ELF-1 (cell line): Measurements from ENCODE around the gene ZBTB16.

Experiments used
- DNase-seq: peaks from one replicate; pipeline ENCODE4 v3.0.0-alpha.2; 2016; ENCODE audit warnings: low read depth, low spot score

Gene ZBTB16

DNA sequence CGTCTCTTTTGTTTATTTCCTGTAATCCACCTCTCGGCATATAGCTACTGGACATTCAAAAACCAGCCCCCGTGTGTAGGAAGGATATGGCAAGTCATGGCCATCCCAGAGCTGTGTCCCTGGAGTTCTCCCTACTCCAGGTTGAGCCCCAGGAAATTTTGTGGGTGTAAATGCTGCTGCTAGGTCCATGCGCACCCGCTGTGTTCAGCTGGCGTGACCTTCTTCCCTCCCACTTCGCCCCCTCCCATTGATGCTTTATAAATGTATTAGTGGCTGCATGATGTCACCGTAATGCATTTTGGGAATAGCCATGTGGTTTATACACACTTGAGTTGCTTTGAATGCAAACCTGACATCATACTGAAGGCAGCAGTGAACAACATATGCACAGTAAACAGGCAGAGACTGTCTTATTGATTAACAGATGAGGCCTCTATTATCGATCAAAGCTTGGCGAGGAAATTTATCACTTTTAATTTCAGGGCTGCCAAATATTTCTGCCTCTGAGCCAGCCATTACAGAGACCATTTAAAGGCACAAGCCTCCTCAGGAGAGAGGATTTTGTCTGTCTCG is 123.0 kb downstream of the ZBTB16 start:
- DNase-seq = no peak

DNA sequence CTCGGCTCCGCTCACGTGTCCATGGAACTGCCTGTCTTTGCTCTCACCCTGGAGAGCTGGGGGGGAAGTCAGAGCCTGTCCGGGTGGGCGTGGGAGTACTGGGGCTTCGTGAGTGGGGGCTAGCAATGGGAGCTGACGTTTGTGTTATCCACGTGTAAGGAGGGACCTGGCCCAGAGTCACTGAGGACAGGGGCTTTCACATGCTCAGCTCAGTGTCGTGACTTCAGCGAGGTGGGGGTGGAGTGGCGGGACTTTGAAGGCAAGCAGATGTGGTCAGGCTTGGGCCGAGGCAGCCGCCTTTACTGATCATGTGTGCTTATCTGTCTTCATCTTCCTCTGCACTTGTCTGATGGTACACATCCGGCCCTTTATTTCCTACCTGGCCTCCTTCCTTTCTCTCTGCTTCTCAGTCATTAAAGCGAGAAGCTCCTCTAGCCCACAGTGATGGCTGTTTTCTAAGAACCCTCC is 123.6 kb downstream of the ZBTB16 start:
- no peak for DNase-seq

DNA sequence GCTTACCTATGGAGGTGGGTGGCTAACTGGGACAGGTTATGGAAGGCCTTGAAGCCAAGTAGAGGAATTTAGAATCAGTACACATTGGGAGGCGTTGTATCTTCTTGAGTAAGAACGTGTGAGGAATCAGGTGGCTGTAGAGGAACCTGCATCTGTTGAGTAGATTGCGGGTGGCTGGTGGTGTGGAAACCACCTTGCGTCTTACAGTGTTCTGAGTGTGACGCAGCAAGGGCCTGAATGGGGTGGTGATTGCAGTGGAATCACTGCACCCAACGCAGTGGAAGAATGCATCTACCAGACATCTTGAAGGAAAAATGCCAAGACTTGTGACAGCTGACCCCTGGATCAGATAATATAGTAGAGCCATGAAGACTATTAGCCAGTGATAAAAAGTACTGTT is 125.9 kb downstream of the ZBTB16 start:
- DNase-seq = no peak

DNA sequence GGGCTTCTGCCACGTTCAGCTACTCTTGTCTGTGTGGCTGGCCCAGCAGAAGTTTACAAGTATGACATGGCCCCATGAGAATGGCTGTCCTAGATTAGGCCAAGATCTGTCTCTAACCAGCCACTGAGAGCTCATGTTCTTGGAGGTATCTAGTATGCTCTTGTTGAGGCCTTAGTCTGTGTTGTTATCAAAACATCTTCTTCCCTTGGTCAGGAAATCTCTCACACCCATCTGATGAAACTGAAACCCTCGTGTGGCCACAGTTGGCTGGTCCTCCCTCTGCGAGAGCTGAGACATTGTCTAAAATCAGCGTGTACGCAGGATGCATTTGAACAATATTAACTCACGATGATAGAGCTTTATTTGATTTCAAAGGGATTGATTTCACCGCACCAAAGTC is 127.7 kb downstream of the ZBTB16 start:
- no peak for DNase-seq

DNA sequence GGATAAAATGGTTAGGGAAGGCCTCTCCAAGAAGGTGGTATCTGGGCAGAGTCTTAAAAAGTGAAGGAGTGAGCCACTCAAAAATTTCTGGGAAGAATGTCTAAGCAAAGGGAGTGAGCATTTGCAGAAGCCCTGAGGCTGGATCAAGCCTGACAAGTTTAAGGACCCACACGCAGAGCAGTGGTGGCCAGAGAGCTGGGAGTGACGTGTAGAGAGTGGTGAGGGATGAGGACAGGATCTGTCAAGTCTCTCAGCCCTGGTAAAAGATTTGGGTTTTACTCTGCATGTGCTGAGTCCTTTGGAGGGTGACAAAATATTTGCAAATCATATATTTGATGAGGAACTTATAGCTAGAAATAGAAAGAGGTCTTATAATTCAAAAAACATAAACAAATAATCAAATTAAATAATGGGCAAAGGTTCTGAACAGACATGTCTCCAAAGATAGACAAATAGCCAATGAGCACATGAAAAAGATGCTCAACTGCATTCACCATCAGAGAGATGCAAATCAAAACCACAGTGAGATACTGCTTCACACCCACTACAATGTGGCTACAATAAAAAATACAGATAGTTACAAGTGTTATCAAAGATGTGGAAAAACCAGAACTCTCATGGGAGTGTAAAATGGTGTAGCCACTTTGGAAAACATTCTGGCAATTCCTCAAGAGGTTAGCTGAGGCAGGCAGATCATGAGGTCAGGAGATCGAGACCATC is 129.5 kb downstream of the ZBTB16 start:
- DNase-seq = no peak

DNA sequence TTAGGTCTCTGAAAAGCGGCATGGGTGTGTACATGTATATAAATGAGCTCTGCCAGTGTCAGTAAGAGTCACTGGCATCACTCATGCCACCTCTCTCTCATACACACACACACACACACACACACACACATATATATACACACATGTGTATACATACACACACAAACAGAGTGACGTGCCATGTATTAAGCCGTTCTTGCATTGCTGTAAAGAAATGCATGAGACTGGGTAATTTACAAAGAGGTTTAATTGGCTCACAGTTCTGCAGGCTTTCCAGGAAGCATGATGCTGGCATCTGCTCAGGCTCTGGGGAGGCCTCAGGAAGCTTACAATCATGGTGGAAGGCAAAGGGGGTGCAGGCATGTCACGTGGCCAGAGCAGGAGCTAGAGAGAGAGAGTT is 131.1 kb downstream of the ZBTB16 start:
- DNase-seq = no peak

DNA sequence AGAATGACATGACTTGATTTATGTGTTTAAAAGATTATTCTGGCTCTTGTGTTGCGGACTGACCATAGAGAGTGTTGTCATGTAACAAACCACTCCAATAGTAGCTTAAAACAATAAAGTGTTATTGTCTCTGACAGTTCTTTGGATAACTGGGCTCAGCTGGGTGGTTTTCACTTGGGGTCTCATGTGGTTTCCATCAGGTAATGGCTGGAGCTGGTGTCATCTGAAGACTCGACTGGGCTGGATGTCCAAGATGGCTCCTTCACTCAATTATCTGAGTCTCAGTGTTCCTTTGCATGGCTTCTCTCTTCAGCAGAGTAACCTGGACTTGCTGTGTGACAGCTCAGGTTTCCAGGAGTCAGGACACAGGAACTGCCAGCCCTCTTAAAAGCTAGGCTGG is 132.4 kb downstream of the ZBTB16 start:
- DNase-seq = no peak

DNA sequence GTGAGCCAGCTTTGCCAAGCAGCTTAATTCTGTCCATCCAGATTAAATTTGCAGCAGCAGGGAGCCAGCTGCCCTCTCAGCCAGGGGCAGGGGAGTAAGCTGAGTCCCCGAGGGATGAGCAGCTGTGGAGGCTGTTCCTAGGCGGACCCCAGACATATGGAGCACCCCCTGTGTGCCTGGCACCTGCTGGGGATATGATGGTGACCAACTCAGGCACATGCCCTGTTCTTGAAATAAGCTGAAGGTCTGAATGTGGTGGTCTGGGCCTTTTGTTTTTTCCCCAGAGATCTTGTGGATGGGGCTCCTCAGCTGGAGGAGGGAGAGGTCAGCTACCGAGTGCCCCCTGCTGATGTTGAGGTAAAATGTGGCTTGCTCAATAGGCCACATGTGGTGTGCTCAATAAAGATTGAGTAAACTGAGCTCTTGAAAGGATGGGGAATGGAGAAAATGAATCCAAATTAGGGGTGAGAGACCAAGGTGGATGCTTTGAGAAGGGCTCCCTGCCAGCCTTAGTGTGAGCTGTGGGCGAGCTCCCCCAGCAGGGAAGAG is 133.4 kb downstream of the ZBTB16 start:
- DNase-seq = no peak

DNA sequence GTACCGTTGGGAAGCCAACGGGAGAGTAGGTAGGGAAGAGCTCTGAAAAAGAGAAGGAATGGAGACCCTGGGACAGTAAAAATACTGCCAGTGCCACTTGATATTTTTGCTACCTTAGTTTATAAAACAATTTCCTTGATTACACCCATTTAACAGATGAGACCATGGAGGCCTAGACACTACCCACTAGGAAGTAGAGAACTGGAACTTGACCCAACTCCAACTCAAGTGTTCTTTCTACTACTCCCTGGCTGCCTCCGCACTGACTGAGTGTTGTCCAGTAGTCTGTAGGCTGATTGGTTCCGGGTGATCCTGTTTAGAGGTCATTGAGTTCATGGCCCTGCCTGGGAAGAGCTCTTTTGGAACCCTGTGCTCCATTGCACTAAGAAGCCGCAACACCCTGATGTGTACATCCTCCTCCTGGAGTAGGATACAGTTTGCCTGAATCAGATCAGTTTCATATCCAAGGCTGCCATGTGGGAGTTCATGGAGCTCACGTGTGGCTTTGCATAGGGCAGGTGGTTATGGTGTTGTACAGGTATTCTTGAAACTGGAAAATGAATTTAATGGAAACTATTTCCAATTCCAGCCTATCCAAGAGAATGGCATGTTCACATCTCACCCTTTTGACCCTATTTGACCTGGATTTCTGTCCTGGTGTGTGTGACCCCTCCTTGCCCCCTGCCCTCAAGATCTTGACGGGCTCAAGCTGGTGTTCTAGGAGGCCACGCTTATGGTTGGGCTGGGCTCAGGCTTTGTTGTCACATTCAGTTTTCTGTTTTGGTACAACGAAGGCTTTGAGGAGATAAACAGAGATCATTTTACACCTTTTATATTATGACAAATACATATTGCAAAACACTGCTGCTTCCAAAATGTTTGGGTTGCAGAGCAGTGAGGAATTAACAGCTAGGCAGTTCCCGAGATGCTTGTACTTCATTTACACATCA is 134.5 kb downstream of the ZBTB16 start:
- peak; percentile 13 for DNase-seq

DNA sequence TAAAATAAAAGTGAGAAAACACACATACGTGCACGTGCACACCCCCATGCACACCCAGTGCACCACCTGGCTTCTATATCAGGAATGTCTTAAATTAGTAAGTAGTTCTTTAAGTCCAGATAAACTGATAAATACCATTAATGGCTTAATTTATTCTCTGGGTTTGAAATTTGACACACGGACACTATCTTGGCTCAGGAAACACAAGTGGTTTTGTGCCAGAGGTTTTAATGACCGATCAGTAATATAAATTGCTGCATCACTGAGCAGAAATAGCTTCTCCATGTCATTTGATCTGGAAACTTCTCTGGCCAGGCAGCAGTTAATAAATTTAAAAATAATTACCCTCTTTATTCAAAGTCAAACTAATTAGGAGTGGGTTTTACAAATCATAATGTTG is 135.2 kb downstream of the ZBTB16 start:
- DNase-seq = no peak

DNA sequence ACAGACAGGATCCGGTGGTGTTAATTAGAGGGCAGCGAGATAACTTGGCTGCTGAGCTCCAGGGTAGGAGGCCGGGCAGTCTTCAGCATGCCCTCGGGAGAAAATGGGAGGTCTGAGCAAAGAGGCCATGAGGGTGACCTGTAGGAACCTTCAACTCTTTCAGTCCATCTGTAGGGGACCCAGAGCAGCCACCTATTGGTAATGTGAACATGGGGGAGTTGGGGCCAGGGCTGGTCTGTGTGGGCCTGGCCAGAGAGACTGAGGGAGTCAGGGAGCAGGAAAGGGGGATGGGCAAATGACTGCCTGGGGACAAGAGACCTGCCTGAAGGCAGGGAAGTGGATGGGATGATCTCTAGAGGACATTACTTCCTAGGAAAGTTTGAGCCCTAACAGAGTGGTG is 135.6 kb downstream of the ZBTB16 start:
- DNase-seq = peak; percentile 37

DNA sequence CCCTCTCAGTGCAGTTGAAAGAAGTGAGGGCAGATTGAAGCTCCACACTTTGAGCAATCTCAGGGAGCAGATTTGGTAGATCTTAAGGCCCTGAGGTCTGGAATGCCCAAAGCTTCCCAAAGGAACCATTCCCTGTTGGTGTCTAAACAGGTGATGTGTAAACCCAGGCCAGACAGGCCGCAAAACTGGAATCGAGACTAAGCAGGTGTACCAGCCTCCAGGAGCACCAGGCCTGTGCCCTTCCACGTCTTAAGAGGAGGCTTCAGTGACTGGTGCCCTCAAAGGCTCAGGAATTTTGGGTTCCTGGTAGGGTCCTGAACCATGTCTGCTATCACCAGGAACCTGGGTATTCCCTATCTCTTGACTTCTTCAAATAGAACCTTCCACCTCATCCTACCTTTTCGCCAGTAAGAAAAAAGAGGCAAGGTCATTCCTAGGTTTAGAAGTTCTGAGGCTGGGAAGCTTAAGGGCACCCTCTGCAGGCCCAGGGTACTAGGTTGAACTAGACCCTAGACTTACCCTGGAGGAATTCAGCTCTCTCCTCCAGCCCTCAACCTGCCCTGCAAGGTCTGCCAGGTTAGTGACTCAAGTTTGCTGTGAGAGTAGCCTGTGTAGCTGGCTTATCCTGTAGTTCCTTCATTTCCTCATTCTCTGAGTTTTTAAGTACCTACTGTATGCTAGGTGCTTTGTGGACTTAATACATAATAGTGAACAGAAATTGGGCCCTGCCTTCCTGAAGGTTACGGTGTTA is 136.6 kb downstream of the ZBTB16 start:
- DNase-seq = peak; percentile 40

DNA sequence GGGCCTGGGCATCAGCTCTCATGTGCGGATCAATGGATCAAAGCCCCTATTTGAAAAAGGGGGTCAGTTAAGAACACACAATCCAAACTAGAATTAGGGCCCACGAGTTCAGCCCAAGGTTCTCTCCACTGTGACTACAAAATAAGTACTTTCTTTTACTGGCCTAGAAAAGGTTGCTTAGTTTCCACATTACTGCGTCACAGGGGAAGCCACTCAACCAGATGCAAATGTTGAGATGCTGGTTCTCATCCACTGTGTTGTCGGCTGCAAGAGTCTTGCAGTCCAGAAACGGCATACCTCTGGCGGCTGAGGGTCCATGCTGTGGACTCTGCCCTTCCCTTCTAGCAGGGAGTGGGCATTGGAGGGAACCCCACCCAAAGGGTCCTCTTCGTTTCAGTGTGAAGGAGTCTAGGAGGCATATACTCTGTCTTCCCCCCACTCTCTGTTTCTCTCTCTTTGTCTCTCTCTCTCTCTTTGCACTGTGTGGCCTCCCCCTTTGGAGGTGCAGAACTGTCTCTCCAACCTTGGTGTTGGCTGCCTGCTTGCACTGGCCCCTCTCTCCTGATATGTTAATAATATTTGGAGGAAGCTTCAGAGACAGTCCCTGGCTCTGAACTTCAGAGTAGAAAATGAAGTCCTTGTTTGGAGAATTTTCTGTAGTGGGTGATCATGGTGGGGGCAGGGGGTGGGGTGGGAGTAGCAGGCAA is 137.6 kb downstream of the ZBTB16 start:
- no peak for DNase-seq

DNA sequence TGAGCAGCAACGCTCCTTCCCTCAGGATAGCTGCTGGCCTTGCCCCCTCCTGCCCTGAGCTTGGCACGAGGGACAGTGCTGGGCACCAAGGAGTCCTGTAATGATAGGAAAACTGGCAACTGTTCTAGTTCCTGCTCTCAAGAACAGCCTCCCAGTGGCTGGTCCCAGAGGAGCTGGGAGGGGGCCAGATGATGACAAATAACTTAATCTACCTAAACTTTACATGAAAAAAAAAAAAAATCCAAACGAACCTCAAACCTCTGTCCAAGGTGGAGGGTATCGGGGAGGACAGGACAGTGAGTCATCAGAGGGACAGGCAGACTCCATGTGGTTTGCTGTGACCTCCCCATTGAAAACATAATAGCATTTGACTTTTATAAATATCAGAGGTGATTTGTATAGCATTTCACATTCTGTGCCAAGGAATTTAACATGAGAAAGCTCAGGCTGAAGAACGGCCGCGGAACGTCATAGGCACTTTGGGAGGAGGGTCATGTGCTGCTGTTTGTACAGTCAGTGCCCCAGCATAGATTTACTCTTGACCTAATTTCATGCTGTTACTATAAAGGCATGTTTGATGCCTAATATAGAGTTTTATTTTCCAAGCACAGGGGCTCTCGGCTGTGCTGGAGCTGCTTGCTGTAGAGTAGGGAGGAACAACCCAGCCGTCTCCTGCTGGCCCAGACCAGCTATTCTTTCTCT is 138.4 kb downstream of the ZBTB16 start:
- no peak for DNase-seq

DNA sequence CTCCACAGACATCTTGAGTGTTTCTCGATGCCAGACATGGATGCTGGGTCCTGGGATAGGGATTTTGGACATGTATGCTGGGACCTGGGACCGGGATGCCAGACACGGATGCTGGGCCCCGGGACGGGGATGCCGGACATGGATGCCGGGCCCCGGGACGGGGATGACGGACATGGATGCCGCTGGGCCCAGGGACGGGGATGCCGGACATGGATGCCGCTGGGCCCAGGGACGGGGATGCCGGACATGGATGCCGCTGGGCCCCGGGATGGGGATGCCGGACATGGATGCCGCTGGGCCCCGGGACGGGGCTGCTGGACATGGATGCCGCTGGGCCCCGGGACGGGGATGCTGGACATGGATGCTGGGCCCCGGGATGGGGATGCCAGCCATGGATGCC is 139.5 kb downstream of the ZBTB16 start:
- DNase-seq = no peak

DNA sequence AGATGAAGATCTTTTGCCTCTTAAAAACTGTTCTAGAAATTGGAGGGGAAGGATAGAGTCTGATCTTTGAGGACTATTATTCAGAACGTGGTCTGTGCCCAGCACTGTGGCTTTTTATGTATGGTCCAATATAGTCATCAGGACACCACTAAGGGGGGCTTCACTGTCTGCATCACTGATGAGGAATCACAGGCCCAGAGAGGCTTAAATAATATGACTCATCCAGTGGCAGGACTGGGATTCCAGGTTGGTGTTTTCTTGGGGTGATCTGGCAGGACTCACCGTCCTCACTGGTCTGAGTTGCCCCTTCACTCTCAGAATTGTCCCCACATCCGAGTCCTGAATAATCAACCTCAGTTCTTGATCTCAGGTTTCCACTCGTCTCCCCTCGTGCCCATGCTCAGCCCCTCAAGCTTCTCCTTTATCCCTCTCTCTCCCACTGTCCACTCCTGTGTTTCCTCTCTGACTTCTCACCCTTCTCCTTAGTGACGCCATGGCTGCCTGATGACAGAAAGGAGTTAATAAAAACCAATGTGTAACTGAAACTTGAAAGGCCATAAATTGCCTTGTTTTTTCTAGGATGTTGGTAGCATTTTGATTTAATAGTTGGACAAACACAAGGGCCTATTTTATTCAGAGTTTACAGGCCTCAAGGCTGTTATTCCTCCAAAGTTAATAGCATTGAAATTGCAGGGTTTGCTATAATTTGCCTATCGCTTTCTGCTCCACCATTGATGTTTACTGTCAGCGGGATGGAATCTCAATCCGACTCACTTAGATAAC is 141.0 kb downstream of the ZBTB16 start:
- peak; percentile 10 for DNase-seq

DNA sequence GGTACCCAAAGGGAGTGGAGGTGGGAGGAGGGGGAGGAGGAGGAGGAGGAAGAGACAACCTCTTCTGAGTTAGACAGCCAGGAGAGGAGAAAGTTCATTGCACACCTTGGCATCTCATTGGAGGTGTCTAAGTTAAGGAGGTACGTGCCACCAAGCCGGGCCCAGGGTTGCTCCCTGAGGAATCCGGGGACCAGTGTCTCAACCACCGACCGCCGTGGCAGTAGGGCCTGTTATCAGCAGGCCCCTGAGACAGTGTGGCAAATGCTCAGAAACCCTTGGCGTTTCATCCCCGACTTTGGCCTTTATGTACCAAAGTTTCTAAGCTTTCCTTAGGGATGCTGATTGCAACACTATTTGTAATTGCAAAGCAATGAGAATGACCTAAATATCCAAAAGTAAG is 141.7 kb downstream of the ZBTB16 start:
- no peak for DNase-seq

DNA sequence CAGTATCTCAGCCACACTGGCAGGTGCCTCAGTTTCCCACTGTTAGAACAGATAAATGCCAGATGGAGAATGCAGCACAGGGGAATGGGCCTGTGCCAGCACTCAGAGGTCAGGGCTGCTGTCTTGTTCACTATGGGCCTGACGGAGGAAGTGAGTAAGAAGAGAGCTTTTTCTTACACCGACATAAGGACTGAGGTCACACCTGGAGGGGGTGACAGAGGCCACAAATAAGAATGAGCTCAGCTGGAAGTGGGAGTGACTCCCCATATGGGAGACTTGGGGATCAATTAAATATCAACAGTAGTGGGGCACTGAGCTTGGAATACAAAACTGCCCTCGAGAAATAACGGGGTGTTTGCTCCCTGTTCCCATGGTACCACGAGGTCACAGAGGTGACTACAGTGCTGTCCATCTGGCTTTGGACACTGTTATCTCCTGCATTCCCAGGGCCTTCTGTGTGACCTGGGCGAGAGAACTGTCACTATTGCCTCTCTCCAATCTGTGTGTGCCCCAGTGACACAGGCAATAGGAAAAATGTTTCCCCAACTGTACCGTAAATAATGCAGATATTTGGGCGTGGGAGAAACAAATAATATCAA is 142.6 kb downstream of the ZBTB16 start:
- DNase-seq = no peak

DNA sequence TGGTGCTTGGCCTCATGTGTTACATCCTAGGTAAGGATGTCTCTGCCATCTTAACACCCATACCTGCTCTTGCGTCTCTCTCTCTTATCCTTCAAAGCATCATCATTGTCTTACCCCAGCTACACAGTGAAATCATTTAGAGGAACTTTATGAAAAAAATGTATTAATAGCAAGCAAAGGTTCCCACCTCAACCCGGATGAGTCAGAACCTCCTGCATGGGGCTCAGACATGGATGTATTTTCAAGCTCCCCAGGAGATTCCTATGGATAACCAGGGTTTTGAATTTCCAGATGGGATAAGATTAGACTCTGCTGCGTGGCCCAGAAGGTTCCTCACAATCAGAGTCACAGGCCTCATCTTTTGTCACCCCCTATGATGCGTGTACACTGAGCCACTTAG is 147.6 kb downstream of the ZBTB16 start:
- DNase-seq = no peak
